ENCODE results near the gene CIB2. TPM values are rescaled to one million over a fixed set of nuclear protein-coding genes. Genes with fewer than 3 reads are reported as not detected.
A peak's percentile ranks its signal among the peaks of the same experiment; 100 is the strongest.

The CIB2 gene
- total RNA-seq, 4 donors from 2014 or later: 2.0 to 8.5 (median 6.5) TPM

DNA sequence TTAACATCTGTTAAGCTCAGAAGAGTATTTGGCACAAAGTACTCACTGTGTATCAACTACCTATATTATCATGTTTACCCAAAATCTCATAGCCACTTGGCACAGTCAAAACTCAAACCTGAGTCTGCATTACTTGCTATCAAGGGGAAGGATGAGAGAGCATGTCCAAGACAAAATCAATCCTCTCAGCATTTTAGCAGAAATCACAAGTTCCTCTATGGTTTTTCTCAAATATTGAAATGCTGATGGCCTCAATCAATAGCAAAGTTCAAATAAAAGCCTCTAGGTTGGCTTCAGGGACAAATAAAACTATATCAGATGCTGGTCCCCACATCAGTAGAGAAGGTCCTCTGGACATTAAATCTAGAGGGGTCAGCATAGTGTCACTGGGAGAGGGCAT, 68.0 kb downstream of the CIB2 start:
- no peak for DNase-seq (ENCODE audit: low spot score in 2 of 2)
- TF ChIP-seq POLR2AphosphoS5 (IDR thresholded peaks at IDR 0.05) (no peak), POLR2A (IDR thresholded peaks at IDR 0.05) (no peak), EP300 (IDR thresholded peaks at IDR 0.05) (no peak)
- TF ChIP-seq, protein P1, sequence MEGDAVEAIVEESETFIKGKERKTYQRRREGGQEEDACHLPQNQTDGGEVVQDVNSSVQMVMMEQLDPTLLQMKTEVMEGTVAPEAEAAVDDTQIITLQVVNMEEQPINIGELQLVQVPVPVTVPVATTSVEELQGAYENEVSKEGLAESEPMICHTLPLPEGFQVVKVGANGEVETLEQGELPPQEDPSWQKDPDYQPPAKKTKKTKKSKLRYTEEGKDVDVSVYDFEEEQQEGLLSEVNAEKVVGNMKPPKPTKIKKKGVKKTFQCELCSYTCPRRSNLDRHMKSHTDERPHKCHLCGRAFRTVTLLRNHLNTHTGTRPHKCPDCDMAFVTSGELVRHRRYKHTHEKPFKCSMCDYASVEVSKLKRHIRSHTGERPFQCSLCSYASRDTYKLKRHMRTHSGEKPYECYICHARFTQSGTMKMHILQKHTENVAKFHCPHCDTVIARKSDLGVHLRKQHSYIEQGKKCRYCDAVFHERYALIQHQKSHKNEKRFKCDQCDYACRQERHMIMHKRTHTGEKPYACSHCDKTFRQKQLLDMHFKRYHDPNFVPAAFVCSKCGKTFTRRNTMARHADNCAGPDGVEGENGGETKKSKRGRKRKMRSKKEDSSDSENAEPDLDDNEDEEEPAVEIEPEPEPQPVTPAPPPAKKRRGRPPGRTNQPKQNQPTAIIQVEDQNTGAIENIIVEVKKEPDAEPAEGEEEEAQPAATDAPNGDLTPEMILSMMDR (IDR thresholded peaks at IDR 0.05): no peak
- H3K27me3 ChIP-seq: no peaks in the 10 kb centered on the region
- peak overlapping the region; percentile 90 for H3K27ac ChIP-seq
- no peaks in the 10 kb centered on the region for H3K36me3 ChIP-seq
- H3K4me1 ChIP-seq: peaks cover 95% of the 10 kb centered on the region
- no peaks in the 10 kb centered on the region for H3K9me3 ChIP-seq
- no peak overlapping the region for H3K4me3 ChIP-seq

DNA sequence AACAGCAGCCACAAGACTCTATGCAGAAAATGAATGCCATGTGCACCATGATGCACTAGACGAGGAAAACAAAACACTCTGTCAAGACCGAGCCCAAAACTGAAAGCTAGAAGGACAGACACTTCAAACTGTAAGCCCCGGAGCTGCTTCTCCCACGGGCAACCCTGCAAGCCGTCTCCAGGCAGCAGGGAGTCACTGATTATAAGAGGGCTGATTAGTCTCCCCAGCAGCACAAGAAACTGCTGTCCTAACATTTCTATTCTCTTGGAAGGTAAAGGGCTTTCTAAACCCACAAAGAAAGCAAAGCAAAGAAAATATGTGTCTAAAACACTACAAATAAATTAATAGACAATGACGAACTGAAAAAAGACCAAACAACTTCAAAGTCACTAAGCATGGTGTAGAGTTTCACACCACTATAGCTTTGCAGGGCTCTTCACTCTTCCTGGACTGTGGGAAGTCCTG, 69.2 kb downstream of the CIB2 start:
- H3K4me1 ChIP-seq: peaks cover 95% of the 10 kb centered on the region
- no peaks in the 10 kb centered on the region for H3K27me3 ChIP-seq
- DNase-seq (ENCODE audit: low spot score in 2 of 2): peak in 1 of 2 donors; percentile 73
- WGBS: 7% methylated on average over 6 of the region's 6 CpGs
- no peaks in the 10 kb centered on the region for H3K9me3 ChIP-seq
- TF ChIP-seq EP300 (IDR thresholded peaks at IDR 0.05): no peak
- no peak for TF ChIP-seq POLR2A (IDR thresholded peaks at IDR 0.05)
- TF ChIP-seq, protein P1 (IDR thresholded peaks at IDR 0.05): no peak
- TF ChIP-seq POLR2AphosphoS5 (IDR thresholded peaks at IDR 0.05): no peak
- no peaks in the 10 kb centered on the region for H3K36me3 ChIP-seq
- peak overlapping the region; percentile 50 for H3K27ac ChIP-seq
- peak overlapping the region; percentile 24 for H3K4me3 ChIP-seq

DNA sequence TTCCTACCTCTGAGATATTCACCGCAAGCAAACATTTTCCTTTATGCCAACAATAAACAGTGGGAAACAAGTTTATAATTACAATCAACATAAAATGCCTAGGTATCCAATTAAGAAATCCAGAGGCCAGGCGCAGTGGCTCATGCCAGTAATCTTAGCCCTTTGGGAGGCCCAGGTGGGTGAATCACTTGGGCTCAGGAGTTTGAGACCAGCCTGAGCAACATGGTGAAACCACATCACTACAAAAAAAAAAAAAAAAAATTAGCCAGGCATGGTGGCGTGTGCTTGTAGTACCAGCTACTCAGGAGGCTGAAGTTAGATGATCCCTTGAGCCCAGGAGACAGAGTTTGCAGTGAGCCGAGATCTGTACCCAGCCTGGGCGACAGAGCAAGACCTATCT, 71.0 kb downstream of the CIB2 start:
- peaks cover 95% of the 10 kb centered on the region for H3K4me1 ChIP-seq
- 91% methylated on average over 4 of the region's 5 CpGs for WGBS
- no peaks in the 10 kb centered on the region for H3K27me3 ChIP-seq
- H3K36me3 ChIP-seq: no peaks in the 10 kb centered on the region
- TF ChIP-seq POLR2AphosphoS5 (IDR thresholded peaks at IDR 0.05) (no peak), EP300 (IDR thresholded peaks at IDR 0.05) (no peak), POLR2A (IDR thresholded peaks at IDR 0.05) (no peak)
- TF ChIP-seq, protein P1 (IDR thresholded peaks at IDR 0.05): no peak
- DNase-seq (ENCODE audit: low spot score in 2 of 2): no peak
- no peak overlapping the region for H3K4me3 ChIP-seq
- H3K27ac ChIP-seq: peak overlapping the region; percentile 51
- H3K9me3 ChIP-seq: no peaks in the 10 kb centered on the region

DNA sequence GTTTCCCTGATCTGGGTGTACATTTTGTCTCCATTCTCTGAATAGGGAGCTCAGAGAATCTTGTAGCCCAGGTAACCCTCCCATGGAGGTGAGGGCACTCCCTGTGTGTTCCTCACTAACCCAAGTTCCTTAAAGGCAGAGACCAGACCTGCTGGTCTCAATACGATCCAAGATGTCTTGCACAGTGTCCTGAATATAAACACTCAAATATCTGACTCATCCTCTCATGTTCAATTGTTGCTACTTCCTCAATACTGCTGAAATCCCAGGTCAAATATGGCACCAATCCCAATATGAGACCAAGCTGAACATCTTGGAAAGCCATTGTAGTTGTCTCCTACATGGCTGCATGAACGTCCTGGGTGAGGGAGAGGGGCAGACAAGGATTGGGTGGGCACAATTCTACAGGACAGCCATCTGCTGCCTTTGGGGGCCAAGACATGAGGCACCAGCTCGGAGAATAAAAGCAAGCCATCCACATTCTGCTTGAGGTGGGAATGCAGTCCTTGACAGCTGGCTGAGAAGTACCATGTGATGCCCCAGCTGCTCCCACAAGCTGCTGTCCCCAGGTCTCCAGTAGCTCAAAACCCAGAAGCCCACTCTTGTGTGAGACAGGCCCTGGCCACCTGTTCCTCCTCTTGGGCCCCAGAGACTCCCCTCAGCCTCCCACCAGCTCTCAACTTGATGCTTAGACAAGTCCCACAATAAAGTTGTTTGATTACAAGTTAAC, 72.0 kb downstream of the CIB2 start:
- no peak for TF ChIP-seq POLR2A (IDR thresholded peaks at IDR 0.05)
- no peaks in the 10 kb centered on the region for H3K36me3 ChIP-seq
- 63% methylated on average over 3 of the region's 3 CpGs for WGBS
- no peak for DNase-seq (ENCODE audit: low spot score in 2 of 2)
- H3K4me3 ChIP-seq: no peak overlapping the region
- no peaks in the 10 kb centered on the region for H3K27me3 ChIP-seq
- peaks cover 92% of the 10 kb centered on the region for H3K4me1 ChIP-seq
- H3K27ac ChIP-seq: peak overlapping the region; percentile 51
- no peaks in the 10 kb centered on the region for H3K9me3 ChIP-seq

DNA sequence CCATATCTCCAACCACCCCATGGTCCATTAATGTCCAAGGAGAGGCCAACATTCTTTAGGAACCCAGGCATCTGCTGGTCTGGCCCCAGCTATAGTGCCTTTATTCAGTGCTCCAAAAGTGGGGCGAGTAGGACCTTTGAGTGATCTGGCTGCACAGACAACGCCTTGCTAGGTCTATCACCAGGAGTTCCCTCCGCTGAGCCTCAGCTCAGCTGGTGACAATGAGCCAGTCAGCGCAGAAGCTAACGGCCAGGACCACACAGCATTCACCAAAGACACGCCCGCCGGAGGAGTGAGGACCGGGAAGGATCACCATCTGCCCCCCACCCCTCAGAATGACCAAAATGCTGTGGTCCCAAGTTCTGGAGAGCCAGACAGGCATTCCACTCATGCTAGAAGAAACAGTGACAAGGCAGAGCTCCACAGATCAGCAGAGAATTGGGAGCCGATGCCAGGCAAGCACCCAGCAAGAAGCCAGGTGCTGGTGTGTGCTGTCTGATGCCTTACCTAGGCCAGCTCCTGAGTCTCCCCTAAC, 72.8 kb downstream of the CIB2 start:
- H3K9me3 ChIP-seq: no peaks in the 10 kb centered on the region
- no peak overlapping the region for H3K4me3 ChIP-seq
- H3K4me1 ChIP-seq: peaks cover 84% of the 10 kb centered on the region
- 83% methylated on average over 3 of the region's 10 CpGs for WGBS
- no peak for TF ChIP-seq POLR2A (IDR thresholded peaks at IDR 0.05)
- no peak for TF ChIP-seq EP300 (IDR thresholded peaks at IDR 0.05)
- TF ChIP-seq, protein P1 (IDR thresholded peaks at IDR 0.05): no peak
- TF ChIP-seq POLR2AphosphoS5 (IDR thresholded peaks at IDR 0.05): no peak
- peaks cover under 1% of the 10 kb centered on the region for H3K36me3 ChIP-seq
- DNase-seq (ENCODE audit: low spot score in 2 of 2): no peak
- peak overlapping the region; percentile 51 for H3K27ac ChIP-seq
- no peaks in the 10 kb centered on the region for H3K27me3 ChIP-seq

Measured in suprapubic skin (tissue), 4 donors.